H9 (cell line): ENCODE measurements around the gene EPB41L1. TPM values are rescaled to one million over a fixed set of nuclear protein-coding genes. Genes with fewer than 3 reads are reported as not detected.

Source experiments
- DNase-seq: peaks from one replicate; pipeline ENCODE4 v3.0.0-alpha.2; 2017
- H2AFZ ChIP-seq: one replicate; pipeline ENCODE4 v1.6.1; 2013; ENCODE audit warnings: mild to moderate bottlenecking, low read length, control low read depth, moderate library complexity
- H2AK5ac ChIP-seq: 2 replicates; pipeline ENCODE4 v1.6.1; 2013; ENCODE audit warnings: low read length, control low read depth, mixed read lengths; ENCODE audit not compliant: insufficient read length
- H2BK120ac ChIP-seq: one replicate; pipeline ENCODE4 v1.6.1; 2013; ENCODE audit warnings: low read depth, mild to moderate bottlenecking, low read length, control low read depth, inconsistent platforms; ENCODE audit not compliant: poor library complexity, severe bottlenecking
- H2BK12ac ChIP-seq: 2 replicates; pipeline ENCODE4 v1.6.1; 2013; ENCODE audit warnings: low read length, control low read depth, mixed read lengths, low read depth; ENCODE audit not compliant: insufficient read length
- H2BK15ac ChIP-seq: 2 replicates; pipeline ENCODE4 v1.6.1; 2013; ENCODE audit warnings: low read depth, low read length, control low read depth
- H2BK20ac ChIP-seq: one replicate; pipeline ENCODE4 v1.6.1; 2013; ENCODE audit warnings: low read depth, mild to moderate bottlenecking, low read length, control low read depth, inconsistent platforms; ENCODE audit not compliant: poor library complexity, severe bottlenecking
- H2BK5ac ChIP-seq: 2 replicates; pipeline ENCODE4 v1.6.1; 2013; ENCODE audit warnings: low read length, control low read depth, mixed read lengths; ENCODE audit not compliant: insufficient read length
- H3K14ac ChIP-seq: 2 replicates; pipeline ENCODE4 v1.6.1; 2013; ENCODE audit warnings: low read length, control low read depth; ENCODE audit not compliant: insufficient read depth
- H3K18ac ChIP-seq: 2 replicates; pipeline ENCODE4 v1.6.1; 2013; ENCODE audit warnings: low read depth, mild to moderate bottlenecking, mixed read lengths, low read length, control low read depth; ENCODE audit not compliant: insufficient read length
- H3K23ac ChIP-seq: 2 replicates; pipeline ENCODE4 v1.6.1; 2013; ENCODE audit warnings: low read length, control low read depth, mixed read lengths, low read depth; ENCODE audit not compliant: insufficient read length
- H3K23me2 ChIP-seq: 2 replicates; pipeline ENCODE4 v1.6.1; 2013; ENCODE audit warnings: low read depth, mild to moderate bottlenecking, mixed read lengths, low read length, control low read depth; ENCODE audit not compliant: insufficient read length, poor library complexity, severe bottlenecking
- H3K27ac ChIP-seq: 2 replicates; pipeline ENCODE4 v1.5.1; 2013; ENCODE audit warnings: low read length, control low read depth, mixed read lengths, low read depth; ENCODE audit not compliant: insufficient read length
- H3K27me3 ChIP-seq: 2 replicates; pipeline ENCODE4 v1.6.1; 2013; ENCODE audit warnings: low read length, control low read depth, inconsistent platforms; ENCODE audit not compliant: insufficient read depth
- H3K4ac ChIP-seq: 2 replicates; pipeline ENCODE4 v1.6.1; 2013; ENCODE audit warnings: low read depth, mild to moderate bottlenecking, control low read depth, inconsistent platforms, low read length, moderate library complexity
- H3K4me1 ChIP-seq: 2 replicates; pipeline ENCODE4 v1.6.1; 2013; ENCODE audit warnings: low read length, control low read depth, inconsistent platforms; ENCODE audit not compliant: insufficient read depth
- H3K4me2 ChIP-seq: 2 replicates; pipeline ENCODE4 v1.6.1; 2013; ENCODE audit warnings: low read length, control low read depth, mixed read lengths; ENCODE audit not compliant: insufficient read length, insufficient read depth
- H3K56ac ChIP-seq: 2 replicates; pipeline ENCODE4 v1.6.1; 2013; ENCODE audit warnings: low read depth, mild to moderate bottlenecking, mixed read lengths, low read length, control low read depth; ENCODE audit not compliant: insufficient read length
- H3K79me1 ChIP-seq: 2 replicates; pipeline ENCODE4 v1.6.1; 2013; ENCODE audit warnings: low read depth, mild to moderate bottlenecking, moderate library complexity, low read length, control low read depth, inconsistent platforms; ENCODE audit not compliant: insufficient read depth, poor library complexity, severe bottlenecking
- H3K79me2 ChIP-seq: 2 replicates; pipeline ENCODE4 v1.6.1; 2013; ENCODE audit warnings: low read length, control low read depth, inconsistent platforms; ENCODE audit not compliant: insufficient read depth
- H3K9ac ChIP-seq: 2 replicates; pipeline ENCODE4 v1.6.1; 2013; ENCODE audit warnings: low read length, control low read depth, mixed read lengths; ENCODE audit not compliant: insufficient read length; ENCODE audit errors: extremely low read depth
- H3K9me3 ChIP-seq: one replicate; pipeline ENCODE4 v1.6.1; 2013; ENCODE audit warnings: low read depth, low read length, inconsistent platforms; ENCODE audit not compliant: control insufficient read depth
- H3T11ph ChIP-seq: one replicate; pipeline ENCODE4 v1.6.1; 2013; ENCODE audit warnings: mild to moderate bottlenecking, low read length, control low read depth, inconsistent platforms
- H4K20me1 ChIP-seq: one replicate; pipeline ENCODE4 v1.6.1; 2013; ENCODE audit not compliant: control insufficient read depth, insufficient read length, insufficient read depth
- H4K5ac ChIP-seq: 2 replicates; pipeline ENCODE4 v1.6.1; 2013; ENCODE audit warnings: low read depth, mild to moderate bottlenecking, mixed read lengths, low read length, control low read depth; ENCODE audit not compliant: insufficient read length
- H4K8ac ChIP-seq: replicated peaks from 2 replicates; pipeline ENCODE4 v1.6.1; 2013; ENCODE audit warnings: low read length, control low read depth, mixed read lengths, low read depth; ENCODE audit not compliant: insufficient read length
- H4K91ac ChIP-seq: 2 replicates; pipeline ENCODE4 v1.6.1; 2013; ENCODE audit warnings: low read depth, mild to moderate bottlenecking, moderate library complexity, mixed read lengths, low read length, control low read depth; ENCODE audit not compliant: insufficient read length
- H3K27ac Mint-ChIP-seq, 3 experiments: 2 replicates in 2 of 3; 3 replicates in 1 of 3; pipeline ENCODE4 v1.8.0; 2020 to 2021; ENCODE audit warnings: mixed read lengths in 3 of 3, mild to moderate bottlenecking in 1 of 3, moderate library complexity in 1 of 3
- H3K27me3 Mint-ChIP-seq: 2 replicates; pipeline ENCODE4 v1.8.0; 2021; ENCODE audit warnings: low read depth, mild to moderate bottlenecking, moderate library complexity, mixed read lengths
- H3K36me3 Mint-ChIP-seq, 3 experiments: 2 replicates in 2 of 3; 3 replicates in 1 of 3; pipeline ENCODE4 v1.8.0; 2020 to 2021; ENCODE audit warnings: low read depth in 3 of 3, mixed read lengths in 3 of 3; ENCODE audit not compliant: insufficient read depth in 1 of 3
- H3K4me1 Mint-ChIP-seq, 2 experiments: 2 replicates each; pipeline ENCODE4 v1.8.0; 2020; ENCODE audit warnings: mixed read lengths in 2 of 2
- H3K4me3 Mint-ChIP-seq, 2 experiments: 2 replicates in 1 of 2; 3 replicates in 1 of 2; pipeline ENCODE4 v1.8.0; 2020 to 2021; ENCODE audit warnings: mild to moderate bottlenecking in 2 of 2, mixed read lengths in 2 of 2, moderate library complexity in 1 of 2
- H3K9me3 Mint-ChIP-seq, 2 experiments: 2 replicates in 1 of 2; 3 replicates in 1 of 2; pipeline ENCODE4 v1.8.0; 2020; ENCODE audit warnings: mild to moderate bottlenecking in 2 of 2, mixed read lengths in 2 of 2, moderate library complexity in 1 of 2
- WGBS: extraction: QIAGEN DNeasy Blood & Tissue Kit; methylation state at CpG from one replicate; pipeline ENCODE4 v1.1.7; 2013; ENCODE audit warnings: missing lambda C conversion rate, low lambda C conversion rate, mixed read lengths; ENCODE audit not compliant: insufficient read length; ENCODE audit errors: extremely low coverage; 5-methylcytosine and 5-hydroxymethylcytosine counted together
- total RNA-seq: library from RNA; stranded (reverse); gene quantifications from 2 replicates; pipeline ENCODE4 v1.2.1, GENCODE V29; 2021
- TF ChIP-seq, protein P1 (sequence below): fragments of 200-600 bp; sonication (generic); conservative IDR thresholded peaks from 3 replicates; pipeline ENCODE4 v1.8.0; 2021; ENCODE audit warnings: antibody characterized with exemption, mild to moderate bottlenecking

Gene EPB41L1
- total RNA-seq, 1 experiment from 2014 or later, result 31.1 TPM

DNA sequence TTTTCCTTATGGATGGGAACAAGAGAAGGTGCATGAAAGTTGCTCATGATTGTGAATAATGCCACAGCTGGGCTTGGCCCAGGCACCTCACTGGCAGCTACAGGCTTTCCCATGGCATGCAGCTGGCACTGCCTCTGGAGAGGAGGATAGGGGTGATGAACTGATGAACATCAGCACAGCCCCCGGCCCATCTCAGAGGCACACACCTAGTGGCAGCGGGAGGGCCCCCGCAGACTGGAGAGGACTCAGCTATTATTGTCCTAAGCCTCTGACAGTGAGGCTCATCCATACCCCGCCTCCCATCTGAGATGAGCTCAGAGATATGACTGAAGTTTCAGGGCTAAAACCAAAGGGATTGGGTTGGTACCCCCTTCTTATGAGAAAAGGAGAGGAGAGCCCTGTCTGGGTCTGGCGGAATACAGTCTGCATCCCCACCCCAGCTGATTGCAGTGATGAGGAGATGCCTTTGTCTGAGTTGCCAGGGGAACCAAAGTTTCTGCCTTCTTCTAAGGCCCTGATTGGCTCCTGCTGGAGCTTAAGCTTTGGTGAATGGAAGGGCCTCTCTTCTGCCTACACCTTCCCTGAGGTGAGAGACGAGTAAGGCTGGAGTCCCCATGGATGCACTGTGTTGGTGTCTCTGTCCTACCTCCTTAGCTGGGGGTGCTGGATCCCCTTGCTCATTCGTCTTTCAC is 27.6 kb upstream of the EPB41L1 start:
- no peak overlapping the region for H3K4me3 Mint-ChIP-seq
- no peaks in the 10 kb centered on the region for H3K9me3 Mint-ChIP-seq
- H3K4ac ChIP-seq, result no peak overlapping the region
- no CpG with 5 or more reads among the region's 7 CpGs for WGBS
- no peaks in the 10 kb centered on the region for H3K27me3 ChIP-seq
- no peak overlapping the region for H2AK5ac ChIP-seq
- no peaks in the 10 kb centered on the region for H3K23me2 ChIP-seq
- no peak overlapping the region for H2AFZ ChIP-seq
- H3K4me1 Mint-ChIP-seq, result peaks cover 7 to 25% of the 10 kb centered on the region in 2 experiments
- no peaks in the 10 kb centered on the region for H3K4me1 ChIP-seq
- peaks cover 10% of the 10 kb centered on the region for H3K27me3 Mint-ChIP-seq
- H4K8ac ChIP-seq, result no peak overlapping the region
- H2BK15ac ChIP-seq, result no peak overlapping the region
- H3T11ph ChIP-seq, result no peak overlapping the region
- no peak overlapping the region for H2BK120ac ChIP-seq
- H3K4me2 ChIP-seq, result no peak overlapping the region
- no peak overlapping the region for H2BK12ac ChIP-seq
- H3K27ac Mint-ChIP-seq, result no peak overlapping the region
- no peak overlapping the region for H2BK20ac ChIP-seq
- no peaks in the 10 kb centered on the region for H3K36me3 Mint-ChIP-seq
- H4K5ac ChIP-seq, result no peak overlapping the region
- H3K18ac ChIP-seq, result no peak overlapping the region
- H3K9me3 ChIP-seq, result no peaks in the 10 kb centered on the region
- H3K79me2 ChIP-seq, result no peaks in the 10 kb centered on the region
- H4K20me1 ChIP-seq, result peaks cover 2% of the 10 kb centered on the region
- TF ChIP-seq, protein P1, sequence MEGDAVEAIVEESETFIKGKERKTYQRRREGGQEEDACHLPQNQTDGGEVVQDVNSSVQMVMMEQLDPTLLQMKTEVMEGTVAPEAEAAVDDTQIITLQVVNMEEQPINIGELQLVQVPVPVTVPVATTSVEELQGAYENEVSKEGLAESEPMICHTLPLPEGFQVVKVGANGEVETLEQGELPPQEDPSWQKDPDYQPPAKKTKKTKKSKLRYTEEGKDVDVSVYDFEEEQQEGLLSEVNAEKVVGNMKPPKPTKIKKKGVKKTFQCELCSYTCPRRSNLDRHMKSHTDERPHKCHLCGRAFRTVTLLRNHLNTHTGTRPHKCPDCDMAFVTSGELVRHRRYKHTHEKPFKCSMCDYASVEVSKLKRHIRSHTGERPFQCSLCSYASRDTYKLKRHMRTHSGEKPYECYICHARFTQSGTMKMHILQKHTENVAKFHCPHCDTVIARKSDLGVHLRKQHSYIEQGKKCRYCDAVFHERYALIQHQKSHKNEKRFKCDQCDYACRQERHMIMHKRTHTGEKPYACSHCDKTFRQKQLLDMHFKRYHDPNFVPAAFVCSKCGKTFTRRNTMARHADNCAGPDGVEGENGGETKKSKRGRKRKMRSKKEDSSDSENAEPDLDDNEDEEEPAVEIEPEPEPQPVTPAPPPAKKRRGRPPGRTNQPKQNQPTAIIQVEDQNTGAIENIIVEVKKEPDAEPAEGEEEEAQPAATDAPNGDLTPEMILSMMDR, result no peak
- DNase-seq, result no peak
- H2BK5ac ChIP-seq, result no peak overlapping the region
- no peak overlapping the region for H3K27ac ChIP-seq
- H3K79me1 ChIP-seq, result no peaks in the 10 kb centered on the region
- no peak overlapping the region; the same call in 1 of the 2 replicates for H3K14ac ChIP-seq
- H4K91ac ChIP-seq, result no peak overlapping the region
- H3K9ac ChIP-seq, result no peak overlapping the region
- H3K56ac ChIP-seq, result no peak overlapping the region
- no peak overlapping the region for H3K23ac ChIP-seq
